ACC112 (cell line): Measurements from ENCODE around the gene LASP1NB.

Experiments used
- H2AFZ ChIP-seq: fragments of 200-600 bp; sonication (generic); one replicate; pipeline ENCODE4 v1.6.0; 2017; ENCODE audit warnings: antibody characterized with exemption, low read length; ENCODE audit not compliant: unreplicated experiment
- H3K27ac ChIP-seq: fragments of 200-600 bp; sonication (generic); 2 replicates; pipeline ENCODE4 v1.5.1; 2014; ENCODE audit warnings: low read depth, mild to moderate bottlenecking, antibody characterized with exemption, low read length, moderate library complexity
- H3K27me3 ChIP-seq: fragments of 200-600 bp; sonication (generic); 2 replicates; pipeline ENCODE4 v1.6.1; 2014; ENCODE audit warnings: mild to moderate bottlenecking, antibody characterized with exemption, low read length, moderate library complexity, mixed read lengths; ENCODE audit not compliant: insufficient read depth
- H3K36me3 ChIP-seq: fragments of 200-600 bp; sonication (generic); 2 replicates; pipeline ENCODE4 v1.6.1; 2016; ENCODE audit warnings: mild to moderate bottlenecking, antibody characterized with exemption, low read length, moderate library complexity, mixed read lengths; ENCODE audit not compliant: insufficient read depth
- H3K4me1 ChIP-seq: fragments of 200-600 bp; sonication (generic); one replicate; pipeline ENCODE4 v1.6.1; 2016; ENCODE audit warnings: low read length, mixed read lengths; ENCODE audit not compliant: insufficient read depth, unreplicated experiment, control insufficient read depth
- H3K4me3 ChIP-seq: fragments of 200-600 bp; sonication (generic); 2 replicates; pipeline ENCODE4 v1.5.1; 2014; ENCODE audit warnings: mild to moderate bottlenecking, low read depth, low read length
- H3K79me2 ChIP-seq: fragments of 200-600 bp; sonication (generic); one replicate; pipeline ENCODE4 v1.6.0; 2016; ENCODE audit warnings: low read length; ENCODE audit not compliant: control insufficient read depth, unreplicated experiment, insufficient read depth

LASP1NB gene

DNA sequence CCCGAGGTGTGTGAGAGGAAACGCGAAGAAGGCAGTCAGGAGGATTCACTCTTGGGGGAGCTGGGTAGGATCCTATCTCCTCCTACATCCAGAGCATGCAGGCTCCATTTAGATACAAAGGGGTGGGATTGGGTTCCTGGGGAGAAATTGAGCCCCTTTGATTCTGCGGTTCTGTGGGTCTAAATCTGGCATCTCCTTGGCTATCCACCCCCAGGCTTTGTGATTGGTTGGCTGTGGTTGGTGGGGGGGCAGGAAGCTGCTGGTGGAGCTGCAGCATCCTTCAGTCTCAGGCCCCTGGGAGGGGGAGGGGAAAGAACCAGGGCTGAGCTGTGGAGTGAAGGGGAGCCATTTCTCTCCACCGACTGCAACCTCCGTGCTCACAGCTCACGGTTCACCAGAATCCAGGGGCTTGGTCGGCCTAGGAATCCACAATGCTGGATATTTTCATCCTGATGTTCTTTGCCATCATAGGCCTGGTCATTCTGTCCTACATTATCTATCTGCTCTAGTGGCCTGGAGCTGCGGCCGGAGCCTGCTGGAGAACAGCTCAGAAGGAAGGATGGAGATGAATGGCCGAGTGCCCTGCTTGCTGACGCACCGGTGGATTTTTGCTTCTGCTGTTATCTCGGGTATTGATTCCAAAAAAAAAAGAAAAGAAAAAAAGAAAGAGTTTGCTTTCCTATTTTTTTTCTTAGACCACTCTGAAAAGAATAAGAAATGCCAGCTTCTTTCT is at the start of gene LASP1NB:
LASP1NB (plus strand) TSS at position 352 of the 733 bp plus-strand sequence.
- Histone ChIP-seq H3K4me3 (no peak within 1 kb of the TSS), H3K4me1 (peaks cover 10% of the 10 kb centered on the region), H3K36me3 (no peaks in the 10 kb centered on the region), H3K27ac (no peak within 1 kb of the TSS), H3K27me3 (no peaks in the 10 kb centered on the region), H3K79me2 (no peaks in the 10 kb centered on the region), H2AFZ (no peak within 1 kb of the TSS)

DNA sequence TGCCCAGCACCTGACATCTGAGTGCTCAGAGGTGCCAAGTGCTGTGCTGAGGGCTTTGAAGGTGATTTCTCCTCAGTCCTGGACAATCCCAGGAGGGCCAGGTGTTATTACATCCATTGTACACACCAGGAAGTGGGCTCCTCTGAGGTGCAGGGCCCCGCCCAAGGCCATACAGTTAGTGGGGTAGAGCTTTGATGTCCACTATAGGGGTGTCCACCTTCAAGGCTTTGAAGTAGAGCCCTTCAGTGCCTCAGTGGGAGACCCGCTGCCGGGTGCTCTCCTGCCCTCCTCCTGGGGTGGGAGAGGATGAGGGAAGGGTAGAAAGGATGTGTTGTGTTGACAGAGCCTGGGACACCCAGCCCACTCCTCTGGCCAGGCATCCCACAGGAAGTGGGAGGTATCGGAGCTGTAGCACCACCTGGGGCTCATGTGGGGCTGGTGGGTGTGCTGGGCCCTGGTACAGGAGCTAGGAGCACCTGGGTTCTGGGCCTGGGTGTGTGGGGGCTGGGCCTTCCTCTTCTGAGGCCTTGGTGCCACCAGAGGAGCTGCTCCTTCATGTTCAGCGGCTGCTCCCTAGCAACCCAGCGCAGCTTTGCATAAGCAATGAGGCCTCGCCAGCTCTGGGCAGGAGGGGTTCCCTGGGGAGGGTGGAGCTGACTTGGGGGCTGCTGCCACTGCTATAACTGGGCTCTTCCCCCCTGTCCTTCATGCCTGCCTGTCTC is 48.1 kb upstream of the LASP1NB start:
- Histone ChIP-seq H3K27ac (peak overlapping the region; percentile 19; the same call in 1 of the 2 replicates), H3K36me3 (peaks cover 15% of the 10 kb centered on the region; the same call in 1 of the 2 replicates), H3K27me3 (no peaks in the 10 kb centered on the region), H3K4me3 (no peak overlapping the region), H3K4me1 (peaks cover 88% of the 10 kb centered on the region), H2AFZ (no peak overlapping the region), H3K79me2 (peaks cover 79% of the 10 kb centered on the region)

DNA sequence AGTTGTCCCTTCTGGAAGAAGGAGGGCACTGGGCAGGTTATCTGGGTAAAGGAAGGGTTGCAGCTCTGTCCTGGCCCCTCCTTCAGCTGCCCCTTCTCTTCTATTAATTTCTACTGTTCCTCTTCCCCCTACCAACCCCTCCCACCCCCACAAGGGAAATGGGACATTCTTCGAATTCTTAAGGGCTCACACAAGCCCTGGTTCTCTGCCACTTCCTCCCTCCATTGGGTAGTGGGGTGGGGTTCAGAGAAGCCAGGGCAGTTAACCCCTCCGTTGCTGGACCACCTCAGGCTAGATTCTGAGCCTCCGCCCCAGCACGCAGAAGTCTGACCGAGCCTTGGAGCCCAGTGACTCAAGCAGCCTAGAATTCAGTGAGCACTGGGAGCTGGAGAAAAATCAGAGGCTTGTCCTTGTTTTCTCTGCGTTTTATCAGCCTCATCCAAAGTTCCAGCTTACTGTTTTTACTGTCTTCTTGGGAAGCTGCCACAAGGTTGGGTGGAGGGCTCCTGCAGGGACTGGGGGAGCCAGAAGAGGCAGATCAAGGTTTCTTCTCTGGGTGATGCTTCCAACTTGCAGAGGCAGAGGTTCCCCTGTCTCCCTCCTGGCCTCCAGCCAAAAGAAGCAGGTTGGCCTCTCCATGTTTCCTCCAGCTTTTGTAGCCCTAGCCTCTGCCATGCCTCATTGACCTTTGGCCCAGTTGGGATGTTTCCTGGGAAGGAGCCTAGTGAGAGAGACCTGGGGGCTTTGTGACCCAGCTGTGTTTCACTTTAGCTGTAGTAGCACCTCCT is 45.3 kb upstream of the LASP1NB start:
- Histone ChIP-seq H3K27ac (peak overlapping the region; percentile 58), H3K36me3 (peaks cover 26% of the 10 kb centered on the region), H3K27me3 (no peaks in the 10 kb centered on the region), H3K4me3 (peak overlapping the region; percentile 16), H2AFZ (no peak overlapping the region), H3K79me2 (peaks cover 78% of the 10 kb centered on the region), H3K4me1 (peaks cover 83% of the 10 kb centered on the region)

DNA sequence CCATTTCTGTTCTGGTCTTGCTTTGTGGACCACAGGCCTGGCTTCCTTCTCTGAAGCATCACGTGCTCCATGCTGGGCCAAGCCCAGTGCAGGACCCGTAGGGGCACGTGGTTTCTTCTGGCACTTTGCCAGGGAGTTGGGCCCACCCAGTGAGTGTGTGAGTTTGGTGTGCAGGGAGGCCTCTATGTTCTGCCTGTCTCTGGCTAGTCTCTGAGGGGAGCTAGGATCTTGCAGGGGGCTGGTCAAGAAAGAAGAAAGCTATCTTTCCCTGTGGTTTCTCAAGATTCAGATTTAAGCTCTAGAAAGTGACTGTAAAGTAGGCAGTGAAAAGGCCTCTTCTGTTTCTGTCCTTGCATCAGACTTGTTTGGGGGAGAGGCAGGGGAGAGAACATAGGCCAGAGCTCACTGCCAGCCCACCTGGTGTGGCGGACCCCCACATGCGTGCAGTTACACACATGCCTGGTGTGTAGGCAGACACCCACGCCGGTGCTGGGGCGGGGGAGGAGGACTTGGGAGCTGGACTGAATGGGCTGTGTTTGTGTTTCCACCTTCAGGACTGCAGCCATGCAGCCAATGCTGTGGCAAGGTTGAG is 43.7 kb upstream of the LASP1NB start:
- Histone ChIP-seq H3K27ac (peak overlapping the region; percentile 58), H3K4me3 (peak overlapping the region; percentile 13; the same call in 1 of the 2 replicates), H3K27me3 (no peaks in the 10 kb centered on the region), H3K79me2 (peaks cover 82% of the 10 kb centered on the region), H3K4me1 (peaks cover 87% of the 10 kb centered on the region), H3K36me3 (peaks cover 26% of the 10 kb centered on the region), H2AFZ (no peak overlapping the region)

DNA sequence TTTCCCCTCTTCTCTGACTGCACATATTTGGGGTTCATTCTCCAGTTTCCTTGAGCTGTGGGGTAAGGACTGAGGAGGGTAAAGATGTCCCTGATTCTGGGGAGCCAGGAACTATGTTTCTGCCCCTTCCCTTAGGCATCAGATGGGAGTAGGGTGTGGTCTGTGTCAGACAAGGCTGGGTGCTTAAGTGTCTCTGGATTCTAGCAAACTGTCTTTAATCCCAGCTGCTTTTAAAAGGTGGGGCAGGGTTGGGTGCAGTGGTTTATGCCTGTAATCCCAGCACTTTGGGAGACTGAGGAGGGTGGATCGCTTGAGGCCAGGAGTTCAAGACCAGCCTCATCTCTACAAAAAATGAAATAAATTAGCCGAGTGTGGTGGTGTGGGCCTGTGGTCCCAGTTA is 42.5 kb upstream of the LASP1NB start:
- peaks cover 24% of the 10 kb centered on the region for H3K36me3 ChIP-seq

DNA sequence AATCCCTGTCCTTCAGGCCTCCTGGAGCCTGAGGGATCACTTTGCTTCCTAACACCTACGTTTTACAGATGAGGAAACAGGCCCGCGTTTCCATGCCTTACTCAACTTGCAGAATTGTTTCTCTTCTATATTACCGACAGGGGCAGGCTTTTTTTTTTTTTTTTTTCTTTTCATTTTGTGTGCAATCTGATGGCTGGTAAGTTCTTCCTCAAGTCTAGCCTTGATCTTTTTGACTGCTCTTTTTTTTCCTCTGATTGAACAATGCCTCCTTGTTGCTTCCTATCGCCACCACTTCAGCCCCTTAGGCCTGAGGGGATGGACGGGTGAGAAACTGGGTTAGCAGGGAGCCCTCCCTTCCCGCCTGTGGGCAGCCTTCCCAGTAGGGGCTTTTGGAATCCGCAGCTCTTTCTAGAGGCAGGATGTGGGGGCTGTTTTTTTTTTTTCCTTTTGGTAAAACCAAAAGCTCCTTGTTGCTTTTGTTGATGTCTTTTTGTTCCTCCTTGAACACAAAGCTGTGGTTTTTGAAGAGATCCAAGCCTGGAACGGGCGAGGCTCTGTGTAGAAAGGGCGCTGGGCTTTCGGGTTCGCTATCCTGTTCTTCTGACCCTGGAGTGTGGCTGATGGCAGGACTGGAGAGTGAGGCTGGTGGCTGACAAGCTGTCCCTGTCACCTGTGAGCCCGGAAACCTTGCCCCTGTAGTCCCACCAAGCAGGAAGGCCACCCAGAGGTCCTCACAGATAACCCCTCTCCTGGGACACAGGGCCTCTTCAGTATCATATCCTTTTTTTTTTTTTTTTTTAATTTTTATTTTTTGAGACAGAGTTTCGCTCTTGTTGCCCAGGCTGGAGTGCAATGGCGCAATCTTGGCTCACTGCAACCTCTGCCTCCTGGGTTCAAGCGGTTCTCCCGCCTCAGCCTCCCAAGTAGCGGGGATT is 41.6 kb upstream of the LASP1NB start:
- Histone ChIP-seq H2AFZ (no peak overlapping the region), H3K79me2 (peaks cover 81% of the 10 kb centered on the region), H3K27me3 (no peaks in the 10 kb centered on the region), H3K4me3 (no peak overlapping the region), H3K4me1 (peaks cover 67% of the 10 kb centered on the region), H3K36me3 (peaks cover 19% of the 10 kb centered on the region), H3K27ac (peak overlapping the region; percentile 20; the same call in 1 of the 2 replicates)

More for the DNA sequence above, 42.5 kb upstream of the LASP1NB start:
- Histone ChIP-seq H3K4me3 (no peak overlapping the region), H3K27ac (no peak overlapping the region), H2AFZ (no peak overlapping the region), H3K27me3 (no peaks in the 10 kb centered on the region), H3K79me2 (peaks cover 82% of the 10 kb centered on the region), H3K4me1 (peaks cover 76% of the 10 kb centered on the region)

DNA sequence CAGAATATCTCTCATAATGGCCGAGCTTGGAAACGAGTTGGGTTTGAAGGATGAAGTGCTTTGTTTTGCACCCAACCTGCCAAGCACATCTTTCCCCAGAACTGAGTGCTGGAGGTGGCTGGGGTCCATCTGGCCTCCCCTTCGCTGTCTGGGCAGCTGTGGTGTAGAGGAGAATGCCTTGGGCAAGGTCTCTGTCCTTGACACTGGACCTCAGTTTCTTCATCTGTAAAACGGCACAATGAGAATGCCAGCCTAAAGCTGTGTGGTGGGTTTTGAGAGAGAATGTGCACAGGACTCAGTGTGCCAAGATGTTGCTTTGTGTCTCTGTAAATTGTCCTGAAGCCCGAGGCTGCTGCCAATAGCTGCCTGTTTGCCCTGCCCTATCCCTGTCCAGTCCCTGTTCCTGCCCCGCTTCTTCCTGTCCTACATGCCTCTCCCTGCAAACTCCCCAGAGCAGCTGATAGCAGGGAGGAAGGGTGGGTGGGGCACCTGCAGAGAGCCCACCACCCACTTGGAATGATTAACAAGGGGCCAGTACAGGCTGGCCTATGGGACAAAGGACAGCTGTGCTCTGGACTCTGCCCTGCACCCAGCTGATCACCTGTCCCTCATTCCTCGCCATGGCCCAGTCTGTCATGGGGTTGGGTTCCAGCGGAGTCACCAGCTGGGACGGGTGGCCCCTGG is 40.2 kb upstream of the LASP1NB start:
- no peak overlapping the region for H2AFZ ChIP-seq
- H3K4me1 ChIP-seq = peaks cover 56% of the 10 kb centered on the region
- peaks cover 94% of the 10 kb centered on the region for H3K79me2 ChIP-seq
- H3K36me3 ChIP-seq = peaks cover 20% of the 10 kb centered on the region
- no peaks in the 10 kb centered on the region for H3K27me3 ChIP-seq
- H3K27ac ChIP-seq = no peak overlapping the region
- no peak overlapping the region for H3K4me3 ChIP-seq

DNA sequence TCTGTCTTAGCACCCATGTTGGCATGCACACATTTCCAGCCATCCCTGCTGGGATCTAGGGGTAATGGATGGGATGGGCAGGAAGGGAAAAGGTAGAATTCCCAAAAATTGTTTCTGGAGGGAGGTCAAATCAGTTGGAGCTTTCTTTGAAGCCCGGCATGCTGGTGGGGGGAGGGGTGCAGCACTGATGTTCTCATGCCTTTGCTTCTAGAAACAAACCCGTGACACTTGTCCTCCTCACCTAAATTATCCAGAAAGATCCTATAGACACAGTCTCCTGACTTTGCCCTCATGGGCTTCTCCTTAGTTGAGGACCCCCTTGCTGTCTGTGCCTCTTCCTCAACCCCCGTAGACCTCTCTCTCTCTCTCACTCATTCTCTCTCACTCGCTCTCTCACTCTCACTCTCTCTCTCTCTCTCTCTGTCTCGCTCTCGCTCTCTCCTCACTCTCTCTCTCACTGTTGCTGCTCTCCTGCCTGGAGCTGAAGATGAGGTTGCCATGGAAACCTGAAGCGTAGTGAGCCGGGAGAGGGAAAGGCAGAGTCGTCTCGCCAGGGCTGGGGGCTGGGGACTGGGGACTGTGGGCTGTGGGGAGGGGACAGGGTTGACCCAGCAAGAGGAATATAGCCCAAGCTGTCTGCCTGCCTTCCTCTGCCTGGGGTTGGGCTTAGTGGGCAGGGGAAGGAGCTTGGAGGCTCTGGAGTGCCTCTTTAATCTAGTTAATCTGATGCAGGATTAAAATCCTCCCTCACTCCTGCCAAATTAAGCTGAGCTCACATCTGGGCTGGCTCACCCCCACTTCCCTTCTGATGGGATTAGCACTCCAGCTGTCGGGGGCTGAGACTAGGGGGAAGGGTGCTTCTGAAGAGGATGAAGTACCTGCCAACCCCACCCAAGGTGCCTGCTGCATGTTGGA is 39.4 kb upstream of the LASP1NB start:
- Histone ChIP-seq H3K27ac (no peak overlapping the region), H2AFZ (no peak overlapping the region), H3K27me3 (no peaks in the 10 kb centered on the region), H3K36me3 (peaks cover 20% of the 10 kb centered on the region), H3K79me2 (peaks cover 90% of the 10 kb centered on the region), H3K4me3 (no peak overlapping the region), H3K4me1 (peaks cover 48% of the 10 kb centered on the region)

DNA sequence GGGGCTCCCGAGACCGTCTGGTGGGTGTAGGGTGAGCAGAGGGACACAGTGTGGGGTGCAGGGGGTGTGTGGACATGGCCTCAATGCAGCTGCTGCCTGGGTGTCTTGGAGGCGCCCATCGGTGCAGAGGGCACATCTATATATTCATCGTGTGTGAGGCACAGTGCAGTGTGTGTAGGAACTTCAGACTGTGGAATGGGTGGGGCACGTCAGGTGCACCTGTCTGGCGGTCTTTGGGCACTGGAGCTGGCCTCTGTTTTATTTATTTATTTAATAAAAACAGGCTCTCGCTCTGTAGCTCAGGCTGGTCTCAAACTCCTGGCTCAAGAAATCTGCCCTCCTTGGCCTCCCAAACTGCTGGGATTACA is 38.8 kb upstream of the LASP1NB start:
- H2AFZ ChIP-seq = no peak overlapping the region
- peaks cover 42% of the 10 kb centered on the region for H3K4me1 ChIP-seq
- no peak overlapping the region for H3K27ac ChIP-seq
- no peaks in the 10 kb centered on the region for H3K27me3 ChIP-seq
- peaks cover 15% of the 10 kb centered on the region for H3K36me3 ChIP-seq
- H3K79me2 ChIP-seq = peaks cover 89% of the 10 kb centered on the region
- no peak overlapping the region for H3K4me3 ChIP-seq
